AG09309 (cell line): ENCODE data around the gene PPP2R5B.

ENCODE experiments used
- DNase-seq: peaks from one replicate; pipeline ENCODE4 v3.0.0-alpha.2; 2010; ENCODE audit warnings: low read depth
- H3K4me3 ChIP-seq: 2 replicates; pipeline ENCODE4 v1.5.1; 2011; ENCODE audit warnings: mild to moderate bottlenecking, low read depth, low read length, moderate library complexity; ENCODE audit not compliant: control insufficient read depth
- CTCF ChIP-seq: IDR thresholded peaks from 2 replicates; pipeline ENCODE4 v1.5.1; 2011; ENCODE audit warnings: mild to moderate bottlenecking, low read depth, low read length, inconsistent platforms; ENCODE audit not compliant: insufficient read depth, control insufficient read depth; ENCODE audit errors: missing control alignments

PPP2R5B gene

GRCh38 chr11:64898541-64898940 is 25.9 kb upstream of the PPP2R5B start:
- no peak overlapping the region for H3K4me3 ChIP-seq
- DNase-seq = no peak
- no peak for TF ChIP-seq CTCF

DNA sequence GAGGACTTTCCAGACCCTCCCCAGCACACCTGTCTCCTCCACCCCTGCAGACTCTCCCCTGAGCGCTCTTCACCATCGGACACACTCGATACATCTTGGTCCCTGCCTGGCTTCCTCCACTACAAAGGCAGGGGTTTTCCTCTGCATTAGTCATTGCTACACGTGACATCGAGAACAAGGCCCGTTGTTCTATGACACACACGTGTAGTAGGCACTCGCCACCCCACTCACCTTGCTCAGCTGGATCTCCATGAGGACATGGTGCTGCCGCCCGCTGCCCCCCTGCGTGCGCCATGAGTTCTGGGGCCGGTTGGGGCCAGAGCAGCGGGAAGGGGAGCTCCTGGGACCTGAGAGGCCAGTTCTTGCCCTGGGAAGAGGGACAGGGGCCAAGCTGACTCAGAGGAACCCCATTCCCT is 24.2 kb upstream of the PPP2R5B start:
- DNase-seq = no peak
- H3K4me3 ChIP-seq = no peak overlapping the region
- TF ChIP-seq CTCF = no peak

DNA sequence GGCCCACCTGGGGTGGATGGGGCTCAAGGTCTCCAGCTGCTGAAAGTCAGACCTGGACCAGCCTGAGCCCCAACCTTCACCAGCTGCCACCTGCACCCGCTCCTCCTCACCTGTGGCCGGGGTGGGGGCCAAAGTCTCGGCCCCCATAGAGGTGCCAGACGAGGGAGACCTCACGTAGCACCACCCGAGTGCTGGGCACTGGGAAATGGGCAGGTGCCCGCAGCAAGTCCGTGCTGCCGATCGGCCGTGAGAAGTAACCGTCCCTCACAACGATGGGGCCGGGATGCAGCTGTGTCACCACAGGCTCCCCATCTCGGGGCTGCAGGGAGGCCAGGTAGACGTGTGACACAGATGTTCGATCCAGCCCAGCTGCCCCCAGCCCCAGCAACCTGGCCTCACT is 23.7 kb upstream of the PPP2R5B start:
- no peak for DNase-seq
- no peak for TF ChIP-seq CTCF
- no peak overlapping the region for H3K4me3 ChIP-seq

DNA sequence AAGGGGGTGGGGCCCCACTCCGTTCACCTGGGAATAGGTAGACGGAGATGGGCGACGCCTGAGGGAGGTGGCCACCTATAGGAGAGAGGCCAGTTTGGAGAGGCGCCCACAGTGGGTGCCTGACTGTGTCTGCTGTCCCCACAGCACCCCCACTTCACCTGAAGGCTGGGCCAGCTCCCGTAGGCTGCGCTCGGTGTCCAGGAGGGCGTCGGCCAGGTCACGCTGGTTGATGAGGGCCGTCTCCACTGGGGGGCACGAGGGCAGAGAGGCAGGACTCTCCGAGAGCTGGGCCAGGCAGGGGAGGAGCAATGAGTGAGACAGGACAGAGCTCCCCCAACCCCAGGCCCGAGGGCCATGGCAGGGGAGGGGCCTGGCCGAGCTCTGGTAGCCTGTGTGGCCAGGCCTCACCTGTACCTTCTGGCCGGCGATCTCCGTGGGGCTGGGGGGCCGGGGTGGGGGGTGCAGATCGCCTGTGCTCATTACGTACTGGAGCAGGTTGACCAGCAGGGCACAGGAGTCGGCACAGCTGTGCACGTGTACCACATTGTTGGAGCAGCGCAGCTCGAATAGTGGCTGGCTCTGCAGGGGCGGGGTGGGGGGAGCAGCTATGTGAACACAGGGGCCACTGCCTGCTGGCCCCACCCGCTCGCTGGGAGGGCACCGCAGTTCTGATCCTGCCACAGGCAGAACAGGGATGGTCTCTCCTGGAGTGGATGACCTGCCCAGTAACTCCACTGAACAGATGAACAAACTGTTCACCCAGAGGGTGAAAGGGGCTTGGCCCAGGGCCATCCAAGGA is 22.2 kb upstream of the PPP2R5B start:
- no peak overlapping the region for H3K4me3 ChIP-seq
- DNase-seq = no peak
- TF ChIP-seq CTCF = no peak

GRCh38 chr11:64903291-64903833 is 21.1 kb upstream of the PPP2R5B start:
- no peak for TF ChIP-seq CTCF
- no peak for DNase-seq
- no peak overlapping the region for H3K4me3 ChIP-seq

GRCh38 chr11:64905516-64906313 is 18.8 kb upstream of the PPP2R5B start:
- TF ChIP-seq CTCF = no peak
- H3K4me3 ChIP-seq = no peak overlapping the region
- DNase-seq = no peak
